H9 (cell line): Measurements from ENCODE around the gene RETN. TPM values are rescaled to one million over a fixed set of nuclear protein-coding genes. Genes with fewer than 3 reads are reported as not detected.

ENCODE experiments used
- DNase-seq: peaks from one replicate; pipeline ENCODE4 v3.0.0-alpha.2; 2017
- H2AFZ ChIP-seq: one replicate; pipeline ENCODE4 v1.6.1; 2013; ENCODE audit warnings: mild to moderate bottlenecking, low read length, control low read depth, moderate library complexity
- H2AK5ac ChIP-seq: 2 replicates; pipeline ENCODE4 v1.6.1; 2013; ENCODE audit warnings: low read length, control low read depth, mixed read lengths; ENCODE audit not compliant: insufficient read length
- H2BK120ac ChIP-seq: one replicate; pipeline ENCODE4 v1.6.1; 2013; ENCODE audit warnings: low read depth, mild to moderate bottlenecking, low read length, control low read depth, inconsistent platforms; ENCODE audit not compliant: poor library complexity, severe bottlenecking
- H2BK12ac ChIP-seq: 2 replicates; pipeline ENCODE4 v1.6.1; 2013; ENCODE audit warnings: low read length, control low read depth, mixed read lengths, low read depth; ENCODE audit not compliant: insufficient read length
- H2BK15ac ChIP-seq: 2 replicates; pipeline ENCODE4 v1.6.1; 2013; ENCODE audit warnings: low read depth, low read length, control low read depth
- H2BK20ac ChIP-seq: one replicate; pipeline ENCODE4 v1.6.1; 2013; ENCODE audit warnings: low read depth, mild to moderate bottlenecking, low read length, control low read depth, inconsistent platforms; ENCODE audit not compliant: poor library complexity, severe bottlenecking
- H2BK5ac ChIP-seq: 2 replicates; pipeline ENCODE4 v1.6.1; 2013; ENCODE audit warnings: low read length, control low read depth, mixed read lengths; ENCODE audit not compliant: insufficient read length
- H3K14ac ChIP-seq: 2 replicates; pipeline ENCODE4 v1.6.1; 2013; ENCODE audit warnings: low read length, control low read depth; ENCODE audit not compliant: insufficient read depth
- H3K18ac ChIP-seq: 2 replicates; pipeline ENCODE4 v1.6.1; 2013; ENCODE audit warnings: low read depth, mild to moderate bottlenecking, mixed read lengths, low read length, control low read depth; ENCODE audit not compliant: insufficient read length
- H3K23ac ChIP-seq: 2 replicates; pipeline ENCODE4 v1.6.1; 2013; ENCODE audit warnings: low read length, control low read depth, mixed read lengths, low read depth; ENCODE audit not compliant: insufficient read length
- H3K23me2 ChIP-seq: 2 replicates; pipeline ENCODE4 v1.6.1; 2013; ENCODE audit warnings: low read depth, mild to moderate bottlenecking, mixed read lengths, low read length, control low read depth; ENCODE audit not compliant: insufficient read length, poor library complexity, severe bottlenecking
- H3K27ac ChIP-seq: 2 replicates; pipeline ENCODE4 v1.5.1; 2013; ENCODE audit warnings: low read length, control low read depth, mixed read lengths, low read depth; ENCODE audit not compliant: insufficient read length
- H3K27me3 ChIP-seq: 2 replicates; pipeline ENCODE4 v1.6.1; 2013; ENCODE audit warnings: low read length, control low read depth, inconsistent platforms; ENCODE audit not compliant: insufficient read depth
- H3K4ac ChIP-seq: 2 replicates; pipeline ENCODE4 v1.6.1; 2013; ENCODE audit warnings: low read depth, mild to moderate bottlenecking, control low read depth, inconsistent platforms, low read length, moderate library complexity
- H3K4me1 ChIP-seq: 2 replicates; pipeline ENCODE4 v1.6.1; 2013; ENCODE audit warnings: low read length, control low read depth, inconsistent platforms; ENCODE audit not compliant: insufficient read depth
- H3K4me2 ChIP-seq: 2 replicates; pipeline ENCODE4 v1.6.1; 2013; ENCODE audit warnings: low read length, control low read depth, mixed read lengths; ENCODE audit not compliant: insufficient read length, insufficient read depth
- H3K56ac ChIP-seq: 2 replicates; pipeline ENCODE4 v1.6.1; 2013; ENCODE audit warnings: low read depth, mild to moderate bottlenecking, mixed read lengths, low read length, control low read depth; ENCODE audit not compliant: insufficient read length
- H3K79me1 ChIP-seq: 2 replicates; pipeline ENCODE4 v1.6.1; 2013; ENCODE audit warnings: low read depth, mild to moderate bottlenecking, moderate library complexity, low read length, control low read depth, inconsistent platforms; ENCODE audit not compliant: insufficient read depth, poor library complexity, severe bottlenecking
- H3K79me2 ChIP-seq: 2 replicates; pipeline ENCODE4 v1.6.1; 2013; ENCODE audit warnings: low read length, control low read depth, inconsistent platforms; ENCODE audit not compliant: insufficient read depth
- H3K9ac ChIP-seq: 2 replicates; pipeline ENCODE4 v1.6.1; 2013; ENCODE audit warnings: low read length, control low read depth, mixed read lengths; ENCODE audit not compliant: insufficient read length; ENCODE audit errors: extremely low read depth
- H3K9me3 ChIP-seq: one replicate; pipeline ENCODE4 v1.6.1; 2013; ENCODE audit warnings: low read depth, low read length, inconsistent platforms; ENCODE audit not compliant: control insufficient read depth
- H3T11ph ChIP-seq: one replicate; pipeline ENCODE4 v1.6.1; 2013; ENCODE audit warnings: mild to moderate bottlenecking, low read length, control low read depth, inconsistent platforms
- H4K20me1 ChIP-seq: one replicate; pipeline ENCODE4 v1.6.1; 2013; ENCODE audit not compliant: control insufficient read depth, insufficient read length, insufficient read depth
- H4K5ac ChIP-seq: 2 replicates; pipeline ENCODE4 v1.6.1; 2013; ENCODE audit warnings: low read depth, mild to moderate bottlenecking, mixed read lengths, low read length, control low read depth; ENCODE audit not compliant: insufficient read length
- H4K8ac ChIP-seq: replicated peaks from 2 replicates; pipeline ENCODE4 v1.6.1; 2013; ENCODE audit warnings: low read length, control low read depth, mixed read lengths, low read depth; ENCODE audit not compliant: insufficient read length
- H4K91ac ChIP-seq: 2 replicates; pipeline ENCODE4 v1.6.1; 2013; ENCODE audit warnings: low read depth, mild to moderate bottlenecking, moderate library complexity, mixed read lengths, low read length, control low read depth; ENCODE audit not compliant: insufficient read length
- H3K27ac Mint-ChIP-seq, 3 experiments: 2 replicates in 2 of 3; 3 replicates in 1 of 3; pipeline ENCODE4 v1.8.0; 2020 to 2021; ENCODE audit warnings: mixed read lengths in 3 of 3, mild to moderate bottlenecking in 1 of 3, moderate library complexity in 1 of 3
- H3K27me3 Mint-ChIP-seq: 2 replicates; pipeline ENCODE4 v1.8.0; 2021; ENCODE audit warnings: low read depth, mild to moderate bottlenecking, moderate library complexity, mixed read lengths
- H3K36me3 Mint-ChIP-seq, 3 experiments: 2 replicates in 2 of 3; 3 replicates in 1 of 3; pipeline ENCODE4 v1.8.0; 2020 to 2021; ENCODE audit warnings: low read depth in 3 of 3, mixed read lengths in 3 of 3; ENCODE audit not compliant: insufficient read depth in 1 of 3
- H3K4me1 Mint-ChIP-seq, 2 experiments: 2 replicates each; pipeline ENCODE4 v1.8.0; 2020; ENCODE audit warnings: mixed read lengths in 2 of 2
- H3K4me3 Mint-ChIP-seq, 2 experiments: 2 replicates in 1 of 2; 3 replicates in 1 of 2; pipeline ENCODE4 v1.8.0; 2020 to 2021; ENCODE audit warnings: mild to moderate bottlenecking in 2 of 2, mixed read lengths in 2 of 2, moderate library complexity in 1 of 2
- H3K9me3 Mint-ChIP-seq, 2 experiments: 2 replicates in 1 of 2; 3 replicates in 1 of 2; pipeline ENCODE4 v1.8.0; 2020; ENCODE audit warnings: mild to moderate bottlenecking in 2 of 2, mixed read lengths in 2 of 2, moderate library complexity in 1 of 2
- CTCF ChIP-seq: fragments of 200-600 bp; sonication (generic); conservative IDR thresholded peaks from 3 replicates; pipeline ENCODE4 v1.8.0; 2021; ENCODE audit warnings: antibody characterized with exemption, mild to moderate bottlenecking
- WGBS: extraction: QIAGEN DNeasy Blood & Tissue Kit; methylation state at CpG from one replicate; pipeline ENCODE4 v1.1.7; 2013; ENCODE audit warnings: missing lambda C conversion rate, low lambda C conversion rate, mixed read lengths; ENCODE audit not compliant: insufficient read length; ENCODE audit errors: extremely low coverage; 5-methylcytosine and 5-hydroxymethylcytosine counted together
- total RNA-seq: library from RNA; stranded (reverse); gene quantifications from 2 replicates; pipeline ENCODE4 v1.2.1, GENCODE V29; 2021

RETN gene
- total RNA-seq, 1 experiment from 2014 or later, result not detected

- H3K18ac ChIP-seq, result no peak overlapping the region
- no peak overlapping the region for H3K23ac ChIP-seq
- no peak overlapping the region for H3K4ac ChIP-seq
- H2AFZ ChIP-seq, result no peak overlapping the region
- Mint-ChIP-seq H3K4me3 (no peak overlapping the region), H3K27ac (no peak overlapping the region), H3K27me3 (no peaks in the 10 kb centered on the region; the same call in 1 of the 2 replicates), H3K36me3 (peaks cover 22 to 46% (median 39%) of the 10 kb centered on the region in 3 experiments; a peak in 6 of 7 replicates), H3K9me3 (no peaks in the 10 kb centered on the region; a peak in 2 of 5 replicates), H3K4me1 (peaks cover 7 to 16% of the 10 kb centered on the region in 2 experiments)
- H3K9ac ChIP-seq, result no peak overlapping the region
- no peak overlapping the region for H2BK5ac ChIP-seq
- peaks cover 7% of the 10 kb centered on the region for H3K23me2 ChIP-seq
- H4K91ac ChIP-seq, result no peak overlapping the region
- no peak overlapping the region for H3K27ac ChIP-seq
- no peak for TF ChIP-seq CTCF
- no peaks in the 10 kb centered on the region for H4K20me1 ChIP-seq
- no peak overlapping the region for H2AK5ac ChIP-seq
- H2BK20ac ChIP-seq, result no peak overlapping the region
- H3K56ac ChIP-seq, result no peak overlapping the region
- peaks cover 17% of the 10 kb centered on the region for H3K79me1 ChIP-seq
- H4K8ac ChIP-seq, result no peak overlapping the region
- H3K79me2 ChIP-seq, result peaks cover 21% of the 10 kb centered on the region; the same call in 1 of the 2 replicates
- no peak overlapping the region for H3T11ph ChIP-seq
- no peaks in the 10 kb centered on the region for H3K9me3 ChIP-seq
- H3K4me1 ChIP-seq, result no peaks in the 10 kb centered on the region
- no peak overlapping the region for H2BK12ac ChIP-seq
- no peak overlapping the region for H2BK120ac ChIP-seq
- peaks cover 2% of the 10 kb centered on the region; the same call in 1 of the 2 replicates for H3K27me3 ChIP-seq
- no CpG with 5 or more reads among the region's 17 CpGs for WGBS
- DNase-seq, result no peak
- no peak overlapping the region for H4K5ac ChIP-seq
- H3K14ac ChIP-seq, result no peak overlapping the region
- H3K4me2 ChIP-seq, result no peak overlapping the region
- no peak overlapping the region for H2BK15ac ChIP-seq
Measured at GRCh38 chr19:7624810-7625209, 44.0 kb upstream of the RETN start.
